Liver (tissue), 9 donors: ENCODE data around the gene DHX30. TPM values are rescaled to one million over a fixed set of nuclear protein-coding genes. Genes with fewer than 3 reads are reported as not detected.

Experiments
- DNase-seq: peaks from one replicate; pipeline ENCODE4 v3.0.0-alpha.2; 2017; ENCODE audit warnings: low spot score
- H3K27ac ChIP-seq, 2 donors: one replicate each; pipeline ENCODE4 v1.7.0; 2013; ENCODE audit warnings: inconsistent platforms in 2 of 2, low read length in 2 of 2, control low read depth in 1 of 2, low read depth in 1 of 2, mild to moderate bottlenecking in 1 of 2
- H3K27me3 ChIP-seq, 4 donors: one replicate each; pipeline versions ENCODE4 v1.6.1 to v1.7.0; 2013; ENCODE audit warnings: low read length in 3 of 4, inconsistent platforms in 1 of 4, mild to moderate bottlenecking in 1 of 4, moderate library complexity in 1 of 4; ENCODE audit not compliant: control insufficient read depth in 4 of 4, insufficient read depth in 4 of 4
- H3K36me3 ChIP-seq, 4 donors: one replicate each; pipeline versions ENCODE4 v1.6.1 to v1.7.0; 2013; ENCODE audit warnings: low read length in 3 of 4, mild to moderate bottlenecking in 3 of 4, low read depth in 1 of 4, moderate library complexity in 1 of 4; ENCODE audit not compliant: control insufficient read depth in 4 of 4, insufficient read depth in 3 of 4
- H3K4me1 ChIP-seq, 4 donors: one replicate each; pipeline versions ENCODE4 v1.6.1 to v1.7.0; 2013; ENCODE audit warnings: low read length in 3 of 4, mild to moderate bottlenecking in 3 of 4, moderate library complexity in 1 of 4; ENCODE audit not compliant: control insufficient read depth in 4 of 4, insufficient read depth in 4 of 4
- H3K4me3 ChIP-seq, 3 donors: one replicate each; pipeline versions ENCODE4 v1.6.1 to v1.7.0; 2013; ENCODE audit warnings: low read length in 3 of 3, control low read depth in 1 of 3, low read depth in 1 of 3, mild to moderate bottlenecking in 1 of 3
- H3K9ac ChIP-seq, 2 donors: one replicate each; pipeline ENCODE4 v1.7.0; 2013; ENCODE audit warnings: low read length in 2 of 2, mild to moderate bottlenecking in 2 of 2, moderate library complexity in 2 of 2, control low read depth in 1 of 2, low read depth in 1 of 2
- H3K9me3 ChIP-seq, 4 donors: one replicate each; pipeline versions ENCODE4 v1.6.1 to v1.7.0; 2013; ENCODE audit warnings: low read length in 3 of 4; ENCODE audit not compliant: control insufficient read depth in 4 of 4
- ATF3 ChIP-seq: IDR thresholded peaks from 2 replicates; pipeline ENCODE4 v1.6.1; 2016; ENCODE audit warnings: antibody characterized with exemption
- CTCF ChIP-seq: fragments of 150-350 bp; IDR thresholded peaks from 2 replicates; pipeline ENCODE4 v1.5.1; 2017; ENCODE audit warnings: improper control_type of control experiment, low read depth, low read length; ENCODE audit not compliant: missing input control
- EGR1 ChIP-seq, 2 donors: IDR thresholded peaks; 2 replicates each; pipeline ENCODE4 v1.6.1; 2016 to 2018; ENCODE audit warnings: antibody characterized with exemption in 2 of 2, low read depth in 2 of 2
- FOXA1 ChIP-seq: IDR thresholded peaks from 2 replicates; pipeline ENCODE4 v1.6.1; 2016; ENCODE audit warnings: antibody characterized with exemption
- FOXA2 ChIP-seq: IDR thresholded peaks from 2 replicates; pipeline ENCODE4 v1.6.1; 2016; ENCODE audit warnings: antibody characterized with exemption
- GABPA ChIP-seq, 2 donors: IDR thresholded peaks in 1 of 2; conservative IDR thresholded peaks in 1 of 2; 2 replicates each; pipeline ENCODE4 v1.6.1; 2016; ENCODE audit warnings: antibody characterized with exemption in 2 of 2, mild to moderate bottlenecking in 1 of 2, moderate library complexity in 1 of 2
- HNF4A ChIP-seq, 2 donors: conservative IDR thresholded peaks; 2 replicates each; pipeline ENCODE4 v1.6.1; 2016; ENCODE audit warnings: antibody characterized with exemption in 2 of 2, mild to moderate bottlenecking in 2 of 2
- HNF4G ChIP-seq: IDR thresholded peaks from 2 replicates; pipeline ENCODE4 v1.6.1; 2016; ENCODE audit warnings: antibody characterized with exemption
- JUND ChIP-seq, 2 donors: IDR thresholded peaks; 2 replicates each; pipeline ENCODE4 v1.6.1; 2016; ENCODE audit warnings: antibody characterized with exemption in 2 of 2
- MAX ChIP-seq: IDR thresholded peaks from 2 replicates; pipeline ENCODE4 v1.6.1; 2016; ENCODE audit warnings: antibody characterized with exemption
- NR2F2 ChIP-seq: IDR thresholded peaks from 2 replicates; pipeline ENCODE4 v1.6.1; 2016; ENCODE audit warnings: antibody characterized with exemption
- RAD21 ChIP-seq, 2 donors: IDR thresholded peaks; 2 replicates each; pipeline ENCODE4 v1.6.1; 2016; ENCODE audit warnings: antibody characterized with exemption in 2 of 2, mild to moderate bottlenecking in 2 of 2
- REST ChIP-seq: IDR thresholded peaks from 2 replicates; pipeline ENCODE4 v1.6.1; 2016; ENCODE audit warnings: antibody characterized with exemption, mild to moderate bottlenecking
- RXRA ChIP-seq, 2 donors: IDR thresholded peaks; 2 replicates each; pipeline ENCODE4 v1.6.1; 2017 to 2018; ENCODE audit warnings: antibody characterized with exemption in 2 of 2, mild to moderate bottlenecking in 1 of 2
- SP1 ChIP-seq: IDR thresholded peaks from 2 replicates; pipeline ENCODE4 v1.6.1; 2018; ENCODE audit warnings: antibody characterized with exemption, mild to moderate bottlenecking
- TAF1 ChIP-seq: conservative IDR thresholded peaks from 2 replicates; pipeline ENCODE4 v1.6.1; 2016; ENCODE audit warnings: antibody characterized with exemption, mild to moderate bottlenecking
- YY1 ChIP-seq: IDR thresholded peaks from 2 replicates; pipeline ENCODE4 v1.6.1; 2016; ENCODE audit warnings: antibody characterized with exemption, mild to moderate bottlenecking
- ZBTB33 ChIP-seq: IDR thresholded peaks from 2 replicates; pipeline ENCODE4 v1.6.1; 2016; ENCODE audit warnings: antibody characterized with exemption
- WGBS: extraction: QIAGEN DNeasy Blood & Tissue Kit; methylation state at CpG from one replicate; pipeline ENCODE4 v1.1.7; 2013; 5-methylcytosine and 5-hydroxymethylcytosine counted together
- polyA plus RNA-seq, 2 donors: library from polyadenylated mRNA; stranded (reverse) in 1 of 2; unstranded in 1 of 2; fragments of 200-250 nt in 1 of 2; fragments of >200 nt in 1 of 2; fragmentation: Nextera tagmentation in 1 of 2; extraction: Ambion mirVana in 1 of 2; gene quantifications; one replicate each; pipeline versions ENCODE4 v1.2.1 to v1.2.3, GENCODE V29; 2013 to 2015
- total RNA-seq, 2 donors: library from RNA; depleted of rRNA; stranded (reverse); fragments of >200 nt; gene quantifications; one replicate each; pipeline ENCODE4 v1.2.3, GENCODE V29; 2014
- donor health status: healthy.
- donor health status: healthy.
- donor health status: healthy.
- donor health status: healthy.
- donor health status: healthy.

Gene DHX30
- total and polyA plus RNA-seq, 4 donors = 18.3 to 39.9 (median 26.3) TPM

- TF ChIP-seq TAF1 (no peak), RXRA (IDR thresholded peaks at IDR 0.05) (no peak), CTCF (no peak), YY1 (no peak), REST (no peak), HNF4A (conservative IDR thresholded peaks at IDR 0.05) (no peak), MAX (no peak), HNF4G (no peak), FOXA2 (no peak), SP1 (no peak), JUND (IDR thresholded peaks at IDR 0.05) (no peak), FOXA1 (no peak), GABPA (IDR thresholded peaks at IDR 0.05 in 1 of 2, conservative IDR thresholded peaks at IDR 0.05 in 1 of 2) (no peak), RAD21 (IDR thresholded peaks at IDR 0.05) (no peak), ATF3 (no peak)
- H3K4me3 ChIP-seq = no peak overlapping the region
- H3K36me3 ChIP-seq = peaks cover 28 to 91% (median 46%) of the 10 kb centered on the region in 4 donors
- no peaks in the 10 kb centered on the region for H3K27me3 ChIP-seq
- DNase-seq = no peak
- H3K9ac ChIP-seq = no peak overlapping the region
- WGBS = 97% methylated on average over 23 of the region's 23 CpGs
- no peaks in the 10 kb centered on the region for H3K9me3 ChIP-seq
- H3K27ac ChIP-seq = no peak overlapping the region
- no peaks in the 10 kb centered on the region for H3K4me1 ChIP-seq
Observed at GRCh38 chr3:47847801-47848518, 45.0 kb downstream of the DHX30 start.

GRCh38 chr3:47848599-47849117 lies 45.7 kb downstream of the DHX30 start:
- Histone ChIP-seq H3K4me3 (no peak overlapping the region), H3K36me3 (peaks cover 28 to 87% (median 40%) of the 10 kb centered on the region in 4 donors), H3K27ac (no peak overlapping the region), H3K4me1 (no peaks in the 10 kb centered on the region), H3K27me3 (no peaks in the 10 kb centered on the region), H3K9me3 (no peaks in the 10 kb centered on the region), H3K9ac (no peak overlapping the region)
- TF ChIP-seq HNF4A (conservative IDR thresholded peaks at IDR 0.05) (no peak), NR2F2 (no peak), HNF4G (no peak), RXRA (IDR thresholded peaks at IDR 0.05) (no peak), EGR1 (IDR thresholded peaks at IDR 0.05; ENCODE audit: low read depth in 2 of 2) (no peak), SP1 (no peak), GABPA (IDR thresholded peaks at IDR 0.05 in 1 of 2, conservative IDR thresholded peaks at IDR 0.05 in 1 of 2) (no peak), TAF1 (no peak), FOXA2 (no peak), CTCF (no peak), ZBTB33 (no peak)
- DNase-seq = no peak
- 92% methylated on average over 23 of the region's 23 CpGs for WGBS
